Measurements from ENCODE around the gene GRID1. TPM values are rescaled to one million over a fixed set of nuclear protein-coding genes. Genes with fewer than 3 reads are reported as not detected.

GRID1 gene
- total RNA-seq, 2 donors from 2014 or later = 0.27 to 0.85 TPM

DNA sequence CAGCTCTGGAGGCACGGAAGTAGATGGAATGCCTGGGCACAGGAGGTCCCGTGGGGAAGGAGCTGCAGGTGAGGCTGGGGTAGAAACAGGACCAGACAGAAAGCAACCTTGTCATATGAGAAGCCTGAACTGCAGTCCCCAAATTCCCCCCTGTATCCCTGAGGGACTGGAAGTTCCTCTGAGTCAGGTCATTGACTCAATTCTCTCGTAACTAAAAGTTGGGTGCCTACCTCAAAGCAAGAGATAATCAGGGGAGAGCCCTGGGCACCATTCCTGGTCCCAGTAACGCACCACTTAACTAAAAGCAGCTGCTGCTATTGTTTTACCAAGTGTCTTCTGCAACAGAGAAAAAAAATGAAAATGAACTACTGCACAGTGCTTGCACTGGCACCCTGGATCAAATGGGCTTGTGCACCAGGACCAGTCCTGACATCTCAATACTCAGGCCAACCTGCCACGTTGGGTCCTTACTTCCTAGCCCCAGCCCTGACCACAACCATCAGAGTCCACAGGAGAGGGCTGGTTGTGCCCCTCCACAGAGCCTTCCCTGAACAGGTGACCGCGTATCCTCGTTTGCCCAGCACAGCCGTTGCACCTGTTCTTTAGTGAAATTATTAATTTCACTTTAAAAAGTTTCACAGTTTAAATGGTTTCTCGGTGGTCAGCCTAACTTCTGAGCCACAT is 79.3 kb downstream of the GRID1 start:
- H3K9me3 ChIP-seq = no peaks in the 10 kb centered on the region
- TF ChIP-seq, protein P1, sequence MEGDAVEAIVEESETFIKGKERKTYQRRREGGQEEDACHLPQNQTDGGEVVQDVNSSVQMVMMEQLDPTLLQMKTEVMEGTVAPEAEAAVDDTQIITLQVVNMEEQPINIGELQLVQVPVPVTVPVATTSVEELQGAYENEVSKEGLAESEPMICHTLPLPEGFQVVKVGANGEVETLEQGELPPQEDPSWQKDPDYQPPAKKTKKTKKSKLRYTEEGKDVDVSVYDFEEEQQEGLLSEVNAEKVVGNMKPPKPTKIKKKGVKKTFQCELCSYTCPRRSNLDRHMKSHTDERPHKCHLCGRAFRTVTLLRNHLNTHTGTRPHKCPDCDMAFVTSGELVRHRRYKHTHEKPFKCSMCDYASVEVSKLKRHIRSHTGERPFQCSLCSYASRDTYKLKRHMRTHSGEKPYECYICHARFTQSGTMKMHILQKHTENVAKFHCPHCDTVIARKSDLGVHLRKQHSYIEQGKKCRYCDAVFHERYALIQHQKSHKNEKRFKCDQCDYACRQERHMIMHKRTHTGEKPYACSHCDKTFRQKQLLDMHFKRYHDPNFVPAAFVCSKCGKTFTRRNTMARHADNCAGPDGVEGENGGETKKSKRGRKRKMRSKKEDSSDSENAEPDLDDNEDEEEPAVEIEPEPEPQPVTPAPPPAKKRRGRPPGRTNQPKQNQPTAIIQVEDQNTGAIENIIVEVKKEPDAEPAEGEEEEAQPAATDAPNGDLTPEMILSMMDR (IDR thresholded peaks at IDR 0.05) = no peak
- no peak overlapping the region for H3K27ac ChIP-seq
- DNase-seq (ENCODE audit: low spot score) (no peak), ATAC-seq (ENCODE audit: insufficient number of reproducible peaks, low FRiP score, low read depth) (no peak)
- no peaks in the 10 kb centered on the region for H3K27me3 ChIP-seq (replicated peaks; ENCODE audit: insufficient read depth)
- no peak overlapping the region for H3K4me3 ChIP-seq
- H3K4me1 ChIP-seq (ENCODE audit: control insufficient read depth in 1 of 2, low read depth in 2 of 2) = no peaks in the 10 kb centered on the region
- no peaks in the 10 kb centered on the region for H3K36me3 ChIP-seq

GRCh38 chr10:86286236-86287109 is 80.1 kb downstream of the GRID1 start:
- Histone ChIP-seq H3K36me3 (no peaks in the 10 kb centered on the region), H3K27ac (no peak overlapping the region), H3K4me1 (ENCODE audit: control insufficient read depth in 1 of 2, low read depth in 2 of 2) (no peaks in the 10 kb centered on the region), H3K4me3 (no peak overlapping the region), H3K27me3 (replicated peaks; ENCODE audit: insufficient read depth) (no peaks in the 10 kb centered on the region), H3K9me3 (no peaks in the 10 kb centered on the region)
- TF ChIP-seq, protein P1 (IDR thresholded peaks at IDR 0.05) = no peak
- ATAC-seq (ENCODE audit: insufficient number of reproducible peaks, low FRiP score, low read depth) (no peak), DNase-seq (ENCODE audit: low spot score) (no peak)

- H3K27ac ChIP-seq = no peak overlapping the region
- H3K4me1 ChIP-seq (ENCODE audit: control insufficient read depth in 1 of 2, low read depth in 2 of 2) = no peaks in the 10 kb centered on the region
- DNase-seq (ENCODE audit: low spot score) (no peak), ATAC-seq (ENCODE audit: insufficient number of reproducible peaks, low FRiP score, low read depth) (no peak)
- no peaks in the 10 kb centered on the region for H3K36me3 ChIP-seq
- H3K27me3 ChIP-seq (replicated peaks; ENCODE audit: insufficient read depth) = no peaks in the 10 kb centered on the region
- no peak overlapping the region for H3K4me3 ChIP-seq
- no peaks in the 10 kb centered on the region for H3K9me3 ChIP-seq
- TF ChIP-seq, protein P1 (IDR thresholded peaks at IDR 0.05) = no peak
Observed at GRCh38 chr10:86285136-86285790, 81.3 kb downstream of the GRID1 start.

GRCh38 chr10:86284355-86285105 is 82.1 kb downstream of the GRID1 start:
- TF ChIP-seq, protein P1 (IDR thresholded peaks at IDR 0.05) = no peak
- DNase-seq (ENCODE audit: low spot score) (no peak), ATAC-seq (ENCODE audit: insufficient number of reproducible peaks, low FRiP score, low read depth) (no peak)
- H3K4me1 ChIP-seq (ENCODE audit: control insufficient read depth in 1 of 2, low read depth in 2 of 2) = no peaks in the 10 kb centered on the region
- no peaks in the 10 kb centered on the region for H3K27me3 ChIP-seq (replicated peaks; ENCODE audit: insufficient read depth)
- H3K27ac ChIP-seq = no peak overlapping the region
- H3K9me3 ChIP-seq = no peaks in the 10 kb centered on the region
- no peak overlapping the region for H3K4me3 ChIP-seq
- H3K36me3 ChIP-seq = no peaks in the 10 kb centered on the region
